IPS-NIHi7 (cell line): ENCODE measurements around the gene MORN3.
"Not testable (repeated sequence)": the region's sequence is repeated elsewhere in the genome, so short reads cannot be mapped to it uniquely, and the experiment has no call there.

Experiments
- DNase-seq: peaks from one replicate; pipeline ENCODE4 v3.0.0; 2012; ENCODE audit warnings: mixed read lengths; ENCODE audit errors: extremely low spot score

The MORN3 gene

GRCh38 chr12:121669521-121669900 lies at the start of gene MORN3:
Gene MORN3, minus strand, starts transcription at chr12:121669654. Its CDS starts 171 bp downstream, at chr12:121669483.
- no peak for DNase-seq

GRCh38 chr12:121718653-121719239 lies 49.3 kb upstream of the MORN3 start:
- DNase-seq: no peak

GRCh38 chr12:121717041-121717699 lies 47.7 kb upstream of the MORN3 start:
- peak; percentile 29 for DNase-seq

GRCh38 chr12:121715862-121716435 lies 46.5 kb upstream of the MORN3 start:
- no peak for DNase-seq

DNA sequence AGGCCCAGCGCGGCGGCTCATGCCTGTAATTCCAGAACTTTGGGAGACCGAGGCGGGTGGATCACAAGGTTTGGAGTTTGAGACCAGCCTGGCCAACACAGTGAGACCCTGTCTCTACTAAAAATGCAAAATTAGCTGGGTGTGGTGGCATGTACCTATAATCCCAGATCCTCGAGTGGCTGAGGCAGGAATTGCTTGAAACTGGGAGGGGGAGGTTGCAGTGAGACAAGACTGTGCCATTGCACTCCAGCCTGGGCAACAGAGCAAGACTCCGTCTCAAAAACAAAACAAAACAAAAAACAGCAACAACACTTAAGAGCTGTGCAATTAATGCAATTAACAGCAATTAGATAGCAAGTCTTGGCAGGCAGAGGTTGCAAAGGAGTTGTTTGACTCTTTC lies 45.6 kb upstream of the MORN3 start:
- DNase-seq: not testable (repeated sequence)

- no peak for DNase-seq
These were observed 44.3 kb upstream of the MORN3 start for GRCh38 chr12:121713793-121714192.

DNA sequence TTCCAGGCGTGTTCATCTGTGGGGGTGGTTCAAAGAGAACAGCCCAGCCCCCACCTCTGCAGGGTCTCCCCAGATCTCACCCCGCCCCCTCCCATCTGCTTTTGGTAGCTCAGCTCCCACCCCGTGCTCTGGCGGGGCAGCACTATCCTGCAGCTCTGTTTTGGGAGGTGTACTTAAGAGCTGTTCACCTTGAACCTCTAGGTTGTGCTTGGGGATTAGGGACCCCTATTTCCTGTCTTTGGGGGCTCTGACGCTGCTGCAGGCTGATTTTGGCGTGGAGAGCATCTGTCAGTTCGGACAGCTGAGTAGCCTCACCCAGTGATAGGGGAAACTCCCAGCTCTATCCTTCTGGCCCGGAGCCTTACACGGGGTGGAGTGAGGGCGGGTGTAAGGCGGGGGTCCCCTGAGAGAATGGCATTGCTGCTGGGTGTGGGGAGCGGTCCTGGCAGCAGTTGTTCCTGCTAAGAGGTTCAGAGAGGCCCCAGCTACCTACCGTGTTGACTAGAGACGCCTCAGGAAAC lies 43.9 kb upstream of the MORN3 start:
- DNase-seq: no peak

GRCh38 chr12:121712461-121713256 lies 43.2 kb upstream of the MORN3 start, which contains the start of gene TMEM120B:
Gene TMEM120B, plus strand, starts transcription at chr12:121712752. Its CDS starts 144 bp downstream, at chr12:121712896.
- DNase-seq: peak; percentile 94

DNA sequence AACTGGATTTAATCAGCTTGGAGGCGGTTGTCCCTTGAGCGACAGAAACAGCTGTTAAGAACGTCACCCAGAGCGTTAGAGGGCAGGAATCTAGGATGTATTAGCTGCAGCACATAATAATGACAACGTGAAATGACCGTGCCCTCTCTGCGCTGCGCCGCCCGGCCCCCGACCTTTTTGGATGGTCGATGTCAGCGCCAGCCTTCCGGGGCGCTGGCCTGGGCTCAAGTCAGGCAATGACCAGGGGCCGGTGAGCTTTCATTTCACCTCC lies 42.7 kb upstream of the MORN3 start:
- DNase-seq: peak; percentile 59

DNA sequence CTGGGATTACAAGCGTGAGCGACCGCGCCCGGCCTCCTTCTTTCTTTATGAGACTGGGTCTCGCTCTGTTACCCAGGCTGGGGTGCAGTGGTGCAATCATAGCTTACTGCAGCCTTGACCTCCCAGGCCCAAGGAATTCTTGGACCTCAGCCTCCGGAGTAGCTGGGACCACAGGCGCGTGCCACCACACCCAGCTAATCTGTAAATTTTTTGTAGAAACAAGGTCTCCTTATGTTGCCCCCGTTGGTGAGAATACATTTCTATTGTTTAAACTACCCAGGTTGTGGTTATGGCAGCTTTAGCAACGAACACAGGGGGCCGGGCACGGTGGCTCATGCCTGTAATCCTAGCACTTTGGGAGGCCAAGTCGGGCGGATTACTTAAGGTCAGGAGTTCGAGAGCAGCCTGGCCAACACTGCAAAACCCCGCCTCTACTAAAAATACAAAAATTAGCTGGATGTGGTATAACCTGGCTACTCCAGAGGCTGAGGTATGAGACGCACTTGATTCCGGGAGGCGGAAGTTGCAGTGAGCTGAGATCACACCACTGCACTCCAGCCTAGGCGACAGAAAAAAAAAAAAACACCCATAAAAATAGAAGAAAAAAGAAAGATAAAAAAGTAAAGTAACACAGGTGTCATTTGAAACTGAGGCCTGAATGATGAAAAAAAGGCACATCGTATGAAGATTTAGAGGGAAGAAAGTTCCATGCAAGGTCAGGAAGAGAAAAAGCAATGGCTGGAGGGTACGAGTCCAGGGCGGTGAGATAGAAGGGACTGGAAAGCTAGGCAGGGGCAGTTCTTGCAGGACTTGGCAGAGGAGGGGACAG lies 42.1 kb upstream of the MORN3 start:
- DNase-seq: no peak

DNA sequence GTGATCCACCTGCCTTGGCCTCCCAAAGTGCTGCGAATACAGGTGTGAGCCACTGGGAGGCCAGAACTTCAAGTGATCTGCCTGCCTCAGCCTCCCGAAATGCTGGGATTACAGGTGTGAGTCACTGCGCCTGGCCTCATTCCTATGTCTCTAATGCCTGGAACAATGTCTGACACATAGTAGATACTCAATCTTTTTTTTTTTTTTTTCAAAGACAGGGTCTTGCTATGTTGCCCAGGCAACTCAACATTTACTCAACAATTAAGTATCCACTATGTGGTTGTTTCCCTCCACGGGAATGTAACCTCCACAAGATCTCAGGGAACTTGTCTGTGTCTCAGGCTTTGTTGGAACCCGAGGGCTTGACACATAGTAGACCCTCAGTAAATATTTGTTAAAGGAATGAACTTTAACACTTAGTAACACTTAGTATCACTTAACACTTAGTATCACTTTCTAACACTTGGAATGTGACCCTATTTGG lies 40.1 kb upstream of the MORN3 start:
- DNase-seq: no peak

GRCh38 chr12:121709064-121709424 lies 39.6 kb upstream of the MORN3 start:
- not testable (repeated sequence) for DNase-seq

GRCh38 chr12:121708313-121709063 lies 39.0 kb upstream of the MORN3 start:
- no peak for DNase-seq

GRCh38 chr12:121705514-121705913 lies 36.1 kb upstream of the MORN3 start:
- DNase-seq: no peak

DNA sequence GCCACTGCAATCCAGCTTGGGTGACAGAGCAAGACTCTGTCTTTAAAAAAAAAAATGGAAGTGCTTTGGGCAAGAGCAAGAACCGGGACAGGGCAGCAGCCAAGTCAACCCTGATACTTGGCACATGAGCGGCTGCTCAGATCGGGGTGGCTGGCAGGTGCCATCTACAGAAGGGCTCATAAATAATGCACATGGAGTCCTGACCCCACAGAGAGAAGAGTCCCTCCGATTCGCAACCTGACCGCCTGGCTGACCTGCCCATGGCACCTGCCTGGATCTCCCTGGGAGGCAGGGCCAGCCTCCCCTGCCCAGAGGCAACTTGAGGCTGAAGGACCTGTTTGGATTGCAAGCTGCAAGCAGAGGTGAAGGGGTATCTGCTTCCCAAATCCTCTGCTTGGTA lies 33.5 kb upstream of the MORN3 start:
- no peak for DNase-seq

DNA sequence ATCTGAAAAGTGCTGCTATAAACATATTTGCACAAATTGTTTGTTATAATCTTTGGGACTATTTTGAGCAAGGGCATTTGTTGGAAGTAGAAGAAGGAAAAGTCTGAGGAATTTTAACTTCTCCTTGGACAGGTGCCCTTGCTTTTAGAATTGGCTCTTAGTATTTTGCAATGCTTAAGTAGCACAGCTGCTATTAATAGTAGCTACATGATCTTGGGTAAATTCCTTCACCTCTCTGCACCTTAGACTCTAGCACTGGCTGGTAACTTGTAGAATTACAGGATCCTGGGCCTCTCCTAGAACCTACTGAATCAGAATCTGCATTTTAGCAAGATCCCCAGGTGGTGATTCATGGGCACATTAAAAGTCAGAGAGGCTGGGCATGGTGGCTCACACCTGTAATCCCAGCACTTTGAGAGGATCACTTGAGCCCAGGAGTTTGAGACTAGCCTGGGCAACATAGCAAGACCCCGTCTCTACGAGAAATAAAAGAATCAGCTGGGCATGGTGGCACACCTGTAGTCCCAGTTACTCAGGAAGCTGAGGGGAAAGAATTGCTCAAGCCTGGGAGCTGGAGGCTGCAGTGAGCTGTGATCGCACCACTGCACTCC lies 32.3 kb upstream of the MORN3 start:
- DNase-seq: no peak

GRCh38 chr12:121697861-121698260 lies 28.4 kb upstream of the MORN3 start:
- DNase-seq: not testable (repeated sequence)

- DNase-seq: peak; percentile 46
These were observed 27.7 kb upstream of the MORN3 start for GRCh38 chr12:121697093-121697698.

- DNase-seq: no peak
These were observed 23.8 kb upstream of the MORN3 start for GRCh38 chr12:121693155-121693687.

DNA sequence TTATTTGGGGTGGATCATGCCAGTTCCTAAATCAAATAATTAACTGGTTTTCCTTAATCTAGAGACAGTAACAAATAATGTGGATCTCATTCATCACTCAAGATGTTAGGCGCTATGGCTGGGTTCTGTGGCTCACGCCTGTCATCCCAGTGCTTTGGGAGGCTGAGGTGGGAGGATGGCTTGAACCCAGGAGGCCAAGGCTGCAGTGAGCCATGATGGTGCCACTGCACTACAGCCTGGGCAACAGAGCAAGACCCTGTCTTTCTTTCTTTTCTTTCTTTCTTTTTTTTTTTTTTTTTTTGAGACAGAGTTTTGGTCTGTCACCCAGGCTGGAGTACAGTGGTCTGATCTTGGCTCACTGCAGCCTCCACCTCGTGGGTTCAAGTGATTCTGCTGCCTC lies 23.3 kb upstream of the MORN3 start:
- not testable (repeated sequence) for DNase-seq
